ENCODE measurements around the gene ZFPM1. TPM values are rescaled to one million over a fixed set of nuclear protein-coding genes. Genes with fewer than 3 reads are reported as not detected.

ZFPM1 gene
- total RNA-seq, 2 donors from 2014 or later: 10.9 to 11.4 TPM

DNA sequence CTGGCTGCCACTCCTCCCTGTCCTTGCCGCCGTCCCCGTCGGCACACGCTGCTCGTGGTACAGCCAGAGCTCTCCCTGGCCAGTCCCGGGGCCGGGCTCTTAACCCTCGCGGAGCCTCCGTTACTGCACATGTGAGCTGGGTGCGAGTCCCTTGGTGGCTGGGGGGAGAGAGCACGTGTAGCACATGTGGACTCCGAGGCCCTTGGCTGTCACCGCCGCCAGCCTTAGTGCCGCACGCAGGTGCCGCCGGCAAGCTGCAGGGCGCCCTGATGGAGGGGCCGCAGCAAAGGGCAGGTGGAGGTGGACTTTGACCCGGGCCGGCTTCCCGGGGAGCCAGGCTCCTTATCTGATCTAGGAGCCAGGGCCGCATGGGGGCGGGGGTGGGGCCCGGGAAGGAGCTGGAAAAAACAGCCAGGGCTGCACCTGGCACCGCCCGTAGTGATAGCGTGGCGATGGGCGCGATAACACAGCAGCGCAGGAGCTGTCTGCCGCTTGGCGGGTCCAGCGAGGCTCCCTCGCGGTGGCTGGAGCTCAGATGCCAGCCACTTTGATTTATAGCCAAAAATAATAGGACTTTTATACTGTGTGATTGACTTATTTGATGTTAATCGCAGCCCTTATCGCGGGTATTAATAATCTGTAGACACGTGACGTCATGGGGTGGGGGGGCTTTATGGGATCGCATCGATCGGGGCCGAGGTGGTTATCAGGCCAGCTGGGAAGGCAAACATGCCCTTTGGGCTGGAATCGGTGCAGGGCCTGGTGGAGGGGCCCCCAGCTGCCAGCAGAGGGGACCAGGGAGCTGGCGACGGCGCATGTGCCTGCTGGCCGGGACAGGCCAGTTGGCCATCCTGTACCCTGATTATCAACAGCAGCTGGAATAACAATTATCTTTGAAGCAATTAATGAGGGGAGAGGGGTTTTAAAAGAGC, 35.1 kb downstream of the ZFPM1 start:
- Histone ChIP-seq H3K9me3 (no peaks in the 10 kb centered on the region), H3K36me3 (replicated peaks in 1 of 2; ENCODE audit: insufficient read depth in 1 of 2, low read depth in 2 of 2) (no peaks in the 10 kb centered on the region), H3K27ac (peak overlapping the region; percentile 67 to 83 (median 72)), H3K27me3 (no peaks in the 10 kb centered on the region), H3K4me3 (no peak overlapping the region), H3K4me1 (peaks cover 76% of the 10 kb centered on the region)
- intact Hi-C loops (cut with DNase I): no loop called here
- ATAC-seq (peak; percentile 85), DNase-seq (peak; percentile 96 to 98 (median 97))
- peak in 1 of 3 donors; percentile 8 for TF ChIP-seq POLR2A (IDR thresholded peaks at IDR 0.05)
- TF ChIP-seq, protein P1, sequence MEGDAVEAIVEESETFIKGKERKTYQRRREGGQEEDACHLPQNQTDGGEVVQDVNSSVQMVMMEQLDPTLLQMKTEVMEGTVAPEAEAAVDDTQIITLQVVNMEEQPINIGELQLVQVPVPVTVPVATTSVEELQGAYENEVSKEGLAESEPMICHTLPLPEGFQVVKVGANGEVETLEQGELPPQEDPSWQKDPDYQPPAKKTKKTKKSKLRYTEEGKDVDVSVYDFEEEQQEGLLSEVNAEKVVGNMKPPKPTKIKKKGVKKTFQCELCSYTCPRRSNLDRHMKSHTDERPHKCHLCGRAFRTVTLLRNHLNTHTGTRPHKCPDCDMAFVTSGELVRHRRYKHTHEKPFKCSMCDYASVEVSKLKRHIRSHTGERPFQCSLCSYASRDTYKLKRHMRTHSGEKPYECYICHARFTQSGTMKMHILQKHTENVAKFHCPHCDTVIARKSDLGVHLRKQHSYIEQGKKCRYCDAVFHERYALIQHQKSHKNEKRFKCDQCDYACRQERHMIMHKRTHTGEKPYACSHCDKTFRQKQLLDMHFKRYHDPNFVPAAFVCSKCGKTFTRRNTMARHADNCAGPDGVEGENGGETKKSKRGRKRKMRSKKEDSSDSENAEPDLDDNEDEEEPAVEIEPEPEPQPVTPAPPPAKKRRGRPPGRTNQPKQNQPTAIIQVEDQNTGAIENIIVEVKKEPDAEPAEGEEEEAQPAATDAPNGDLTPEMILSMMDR (IDR thresholded peaks at IDR 0.05): peak; percentile 27 to 74 (median 64)
- WGBS, 2 donors: 16 to 25% methylated on average over 26 to 53 of the region's 54 CpGs

DNA sequence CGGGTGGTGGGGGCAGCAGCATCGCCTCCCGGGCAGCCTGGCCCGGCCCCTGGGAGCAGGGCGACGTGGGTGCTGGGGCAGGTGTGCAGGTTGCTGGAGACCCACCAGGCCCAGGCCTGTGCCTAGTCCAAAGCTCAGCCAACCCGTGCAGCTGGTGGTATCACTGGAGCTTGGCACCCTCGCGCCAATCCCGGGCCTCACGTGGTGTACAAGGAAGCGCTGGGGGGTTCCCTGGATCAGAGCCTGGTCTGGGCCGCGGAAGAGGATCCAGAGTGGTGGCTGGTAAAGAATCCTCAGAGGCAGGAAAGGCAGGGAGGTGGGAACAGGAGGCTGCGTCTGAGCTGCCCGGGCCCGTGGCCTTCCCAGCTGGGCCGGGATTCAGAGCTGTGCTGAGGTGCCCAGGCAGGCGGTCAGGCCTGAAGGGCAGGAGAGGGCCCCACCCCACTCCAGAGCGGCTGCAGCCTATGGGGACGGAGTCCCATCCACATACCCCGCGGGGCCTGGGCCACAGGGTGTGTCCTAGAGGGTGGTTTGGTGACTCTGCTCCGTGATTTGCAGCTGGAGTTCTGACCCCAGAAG, 36.2 kb downstream of the ZFPM1 start:
- peaks cover 67% of the 10 kb centered on the region for H3K4me1 ChIP-seq
- intact Hi-C loops (cut with DNase I): no loop called here
- no peaks in the 10 kb centered on the region for H3K27me3 ChIP-seq
- peak; percentile 72 to 90 (median 88) for DNase-seq
- no peak overlapping the region for H3K4me3 ChIP-seq
- peak in 2 of 3 donors; percentile 7 to 10 for TF ChIP-seq POLR2A (IDR thresholded peaks at IDR 0.05)
- TF ChIP-seq, protein P1 (IDR thresholded peaks at IDR 0.05): no peak
- peak overlapping the region; percentile 67 to 83 (median 72) for H3K27ac ChIP-seq
- ATAC-seq: peak; percentile 13
- no peaks in the 10 kb centered on the region for H3K9me3 ChIP-seq
- WGBS, 2 donors: 0 to 19% methylated on average over 8 to 11 of the region's 24 CpGs
- no peaks in the 10 kb centered on the region for H3K36me3 ChIP-seq (replicated peaks in 1 of 2; ENCODE audit: insufficient read depth in 1 of 2, low read depth in 2 of 2)

DNA sequence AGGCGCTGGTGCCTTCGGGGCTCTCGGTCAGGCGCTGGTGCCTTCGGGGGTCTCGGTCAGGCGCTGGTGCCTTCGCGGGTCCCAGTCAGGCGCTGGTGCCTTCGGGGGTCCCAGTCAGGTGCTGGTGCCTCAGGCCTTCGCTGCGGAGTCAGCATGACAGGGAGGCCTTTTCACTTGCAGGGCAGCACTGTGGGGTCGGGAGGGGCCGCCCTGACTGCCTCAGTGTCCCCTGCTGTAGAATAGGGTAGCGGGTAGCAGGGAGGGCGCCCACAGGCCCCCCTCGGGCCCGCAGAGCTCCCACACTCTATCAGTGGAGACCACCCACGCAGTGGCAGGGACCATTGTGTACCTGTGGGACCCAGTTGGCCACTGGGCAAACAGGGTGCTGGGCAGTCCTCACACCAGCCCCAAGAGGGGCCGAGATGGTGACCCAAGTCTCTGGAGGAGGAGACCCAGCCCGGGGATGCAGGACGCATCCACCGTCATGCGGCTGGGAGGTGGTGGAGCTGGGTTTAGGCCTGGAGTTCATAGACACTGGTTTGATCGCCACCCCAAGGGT, 38.0 kb downstream of the ZFPM1 start:
- Histone ChIP-seq H3K4me3 (no peak overlapping the region), H3K27ac (no peak overlapping the region), H3K36me3 (replicated peaks in 1 of 2; ENCODE audit: insufficient read depth in 1 of 2, low read depth in 2 of 2) (no peaks in the 10 kb centered on the region), H3K9me3 (no peaks in the 10 kb centered on the region), H3K4me1 (peaks cover 61% of the 10 kb centered on the region), H3K27me3 (no peaks in the 10 kb centered on the region)
- TF ChIP-seq POLR2A (IDR thresholded peaks at IDR 0.05): no peak
- TF ChIP-seq, protein P1 (IDR thresholded peaks at IDR 0.05): no peak
- 90 to 100% methylated on average over 1 to 23 of the region's 26 CpGs for WGBS, 2 donors
- intact Hi-C loops (cut with DNase I): no loop called here
- no peak for DNase-seq
- no peak for ATAC-seq

DNA sequence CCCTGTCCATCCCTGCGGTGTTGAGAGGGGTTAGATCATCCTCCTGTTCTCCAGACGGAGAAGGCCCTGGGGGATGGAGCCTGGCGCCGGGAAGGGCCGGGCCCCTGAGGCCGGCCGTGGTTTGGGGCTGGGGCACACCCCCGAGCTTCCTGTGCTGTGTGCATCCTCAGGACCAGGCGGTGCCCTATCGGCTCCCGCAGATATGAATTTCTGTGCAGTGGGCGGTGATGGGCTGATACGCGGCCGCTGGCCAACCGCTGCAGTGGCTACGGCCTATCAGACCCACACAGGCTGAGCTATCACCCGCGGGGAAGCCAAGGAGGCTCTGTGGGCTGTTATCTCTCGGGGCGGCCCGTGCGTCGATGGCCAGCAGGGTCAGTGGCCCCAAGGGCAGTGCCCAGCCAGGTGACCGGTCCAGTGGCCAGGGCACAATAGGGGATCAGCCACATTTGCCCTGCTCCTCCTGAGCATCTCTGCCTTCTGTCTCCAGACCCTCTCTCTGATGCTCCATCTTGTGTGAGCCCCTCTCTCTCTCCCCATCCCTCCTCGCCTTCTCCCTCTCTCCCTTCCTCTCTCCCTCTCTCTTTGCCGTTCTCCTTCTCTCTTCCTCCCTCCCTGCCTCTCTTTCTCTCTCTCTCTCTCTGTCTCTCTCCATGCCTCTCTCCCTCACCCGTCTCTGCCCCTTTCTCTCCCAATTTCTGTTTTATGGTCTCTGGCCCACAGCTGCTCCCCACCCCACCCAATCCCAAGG, 38.7 kb downstream of the ZFPM1 start:
- Histone ChIP-seq H3K9me3 (no peaks in the 10 kb centered on the region), H3K4me3 (no peak overlapping the region), H3K36me3 (replicated peaks in 1 of 2; ENCODE audit: insufficient read depth in 1 of 2, low read depth in 2 of 2) (no peaks in the 10 kb centered on the region), H3K27ac (no peak overlapping the region), H3K4me1 (peaks cover 59% of the 10 kb centered on the region), H3K27me3 (no peaks in the 10 kb centered on the region)
- TF ChIP-seq, protein P1 (IDR thresholded peaks at IDR 0.05): no peak
- TF ChIP-seq POLR2A (IDR thresholded peaks at IDR 0.05): no peak
- ATAC-seq (no peak), DNase-seq (no peak)
- intact Hi-C loops (cut with DNase I): no loop called here
- WGBS, 2 donors: 84% methylated on average over 11 to 27 of the region's 28 CpGs

Measured in body of pancreas (tissue), 4 donors.